HG03196 (cell line): ENCODE measurements around the gene TECPR2.

Source experiments
- ATAC-seq: cut with Tn5 transposase; IDR thresholded peaks from one replicate; pipeline ENCODE4 v1.9.1; 2021; ENCODE audit not compliant: unreplicated experiment

TECPR2 gene

DNA sequence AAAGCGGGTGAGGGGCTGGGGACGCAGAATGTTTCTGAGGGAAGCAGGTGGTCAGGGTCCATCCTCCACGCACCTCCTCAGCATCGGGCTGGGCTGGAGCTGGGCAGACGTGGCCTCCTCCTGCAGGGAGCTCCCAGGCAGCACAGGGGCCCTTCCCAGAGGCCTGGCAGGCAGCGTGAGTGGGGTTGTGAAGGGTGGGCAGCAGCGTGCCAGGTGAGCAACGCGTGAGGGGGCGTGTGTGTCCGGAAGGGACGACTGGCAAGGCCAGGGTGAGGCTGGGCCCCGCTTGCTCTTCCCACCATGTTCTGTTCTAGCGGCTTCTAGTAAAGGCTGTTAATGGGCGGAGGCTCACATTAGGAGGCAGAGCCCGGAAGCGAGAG lies 129.8 kb downstream of the TECPR2 start:
- ATAC-seq = no peak

DNA sequence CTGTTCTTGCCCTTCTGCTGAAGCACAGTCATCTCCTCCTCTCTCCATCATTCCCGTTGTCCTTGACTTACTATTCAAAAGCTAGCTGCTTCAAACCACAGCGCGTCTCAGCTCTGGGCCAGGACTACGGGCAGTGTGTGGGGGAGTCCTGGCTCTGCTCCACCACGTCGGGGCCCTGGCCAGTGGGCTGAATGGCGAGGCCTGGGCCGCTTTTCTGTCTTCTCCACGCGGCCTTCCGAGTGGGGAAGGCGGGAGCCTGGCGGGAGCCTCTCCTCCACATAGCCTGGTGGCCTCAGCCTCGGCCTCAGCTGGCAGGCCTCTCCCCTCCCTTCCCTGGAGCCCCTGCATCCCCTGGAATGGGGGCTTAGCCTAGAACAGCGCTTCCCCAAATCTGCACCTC lies 130.4 kb downstream of the TECPR2 start:
- no peak for ATAC-seq

DNA sequence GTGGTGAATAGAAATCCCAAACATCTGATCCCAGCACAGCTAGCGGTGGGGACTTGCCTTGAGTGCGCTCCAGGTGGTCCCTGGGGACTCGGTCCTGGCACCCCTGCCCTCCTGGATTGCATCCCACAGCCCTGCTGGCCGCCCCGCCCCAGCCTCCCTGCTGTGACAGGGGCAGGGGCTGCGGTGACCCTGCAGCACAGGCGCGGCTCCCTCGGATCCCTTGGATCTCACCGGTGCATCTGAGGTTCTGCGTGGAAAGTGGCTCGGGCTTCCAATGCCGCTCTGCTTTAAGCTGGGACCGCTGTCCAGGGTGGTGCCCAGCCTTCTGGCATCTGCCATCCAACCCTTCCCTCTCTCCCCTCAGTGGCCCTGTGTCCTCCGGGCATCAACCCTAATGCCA lies 130.8 kb downstream of the TECPR2 start:
- no peak for ATAC-seq

DNA sequence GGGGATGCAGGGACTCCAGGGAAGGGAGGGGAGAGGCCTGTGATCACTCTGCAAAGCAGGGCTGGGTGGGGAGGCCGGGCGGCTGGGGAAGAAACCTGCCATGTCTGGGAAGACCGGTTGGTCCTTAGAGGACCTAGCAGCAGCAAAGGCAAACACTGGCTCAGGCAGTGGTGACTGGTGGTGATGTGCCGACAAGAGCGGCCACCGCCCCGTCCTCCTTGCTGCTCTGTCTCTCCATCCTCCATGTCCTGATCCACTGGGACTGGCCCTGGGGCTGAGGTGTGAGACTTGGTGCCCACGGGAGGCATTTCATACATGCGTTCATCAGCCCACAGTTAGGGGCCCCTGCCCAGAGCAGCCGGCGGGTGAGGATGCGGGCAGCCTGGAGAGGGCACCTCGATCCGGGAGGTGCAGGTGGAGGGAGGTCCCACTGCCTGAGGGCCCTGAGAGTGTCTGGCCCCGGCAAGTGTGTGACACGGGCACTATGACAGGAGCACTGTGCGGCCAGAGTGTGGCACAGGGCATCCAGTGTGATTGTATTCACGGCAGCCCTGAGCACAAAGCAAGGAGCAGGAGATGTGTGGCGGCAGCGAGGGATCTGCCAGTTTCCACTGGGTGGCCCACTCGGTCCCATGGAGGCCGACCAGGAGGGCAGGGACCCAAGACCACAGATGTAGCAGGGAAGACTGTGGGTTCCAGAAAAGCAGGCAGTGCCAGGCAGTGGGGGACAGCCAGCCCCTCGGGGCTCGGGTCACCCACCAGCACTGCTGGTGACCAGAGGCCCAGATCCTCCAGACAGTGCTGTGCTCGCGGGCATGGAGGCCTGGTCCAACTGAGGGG lies 133.0 kb downstream of the TECPR2 start:
- ATAC-seq = no peak

DNA sequence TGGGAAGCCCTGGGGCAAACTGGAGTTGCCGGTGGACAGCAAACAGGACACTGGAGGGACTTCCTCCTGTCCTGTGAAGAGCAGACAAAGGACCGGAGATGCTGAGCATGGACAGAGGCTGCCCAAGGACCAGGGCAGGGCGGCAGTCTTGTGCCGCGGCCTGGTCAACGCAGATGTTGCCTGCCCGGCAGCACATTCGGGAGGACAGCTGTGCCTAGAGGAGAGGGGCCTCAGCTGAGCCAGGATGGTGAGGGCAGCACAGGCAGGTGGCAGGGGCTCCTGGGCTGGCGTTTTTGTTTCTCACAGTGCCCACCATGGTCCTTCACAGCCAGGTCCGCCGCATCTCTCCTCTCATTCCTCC lies 133.6 kb downstream of the TECPR2 start:
- ATAC-seq = no peak

DNA sequence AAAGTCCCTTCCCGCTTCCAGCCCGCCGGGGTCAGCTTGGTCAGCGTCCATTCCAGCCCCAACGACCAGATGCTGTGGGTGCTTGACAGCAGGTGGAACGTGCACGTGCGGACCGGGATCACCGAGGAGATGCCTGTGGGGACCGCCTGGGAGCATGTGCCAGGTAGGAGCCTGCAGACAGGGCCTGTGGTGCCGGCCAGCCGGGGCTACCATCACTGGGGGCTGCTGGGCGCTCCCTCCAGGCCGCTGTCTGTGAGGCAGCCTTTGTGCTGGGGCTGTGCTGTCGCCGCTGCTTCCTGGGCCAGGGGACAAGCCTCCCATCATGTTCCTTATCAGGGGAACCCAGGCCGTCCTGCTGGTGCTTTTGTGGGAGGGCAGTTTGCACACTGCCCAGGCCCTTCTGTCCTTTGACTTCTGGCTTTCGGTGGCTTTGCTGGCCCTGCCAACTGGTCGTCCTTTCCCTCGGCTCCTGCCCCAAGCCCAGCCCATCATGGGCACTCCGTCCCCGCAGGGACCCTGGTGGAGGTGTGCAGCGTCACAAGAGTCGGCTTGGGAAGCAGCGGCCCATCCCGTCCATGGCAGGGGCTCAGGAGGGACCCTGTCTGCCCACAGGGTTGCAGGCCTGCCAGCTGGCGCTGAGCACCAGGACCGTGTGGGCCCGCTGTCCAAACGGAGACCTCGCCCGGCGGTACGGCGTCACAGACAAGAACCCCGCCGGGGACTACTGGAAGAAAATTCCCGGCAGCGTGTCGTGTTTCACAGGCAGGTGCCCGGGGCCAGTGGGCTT lies 134.4 kb downstream of the TECPR2 start:
- ATAC-seq = no peak

DNA sequence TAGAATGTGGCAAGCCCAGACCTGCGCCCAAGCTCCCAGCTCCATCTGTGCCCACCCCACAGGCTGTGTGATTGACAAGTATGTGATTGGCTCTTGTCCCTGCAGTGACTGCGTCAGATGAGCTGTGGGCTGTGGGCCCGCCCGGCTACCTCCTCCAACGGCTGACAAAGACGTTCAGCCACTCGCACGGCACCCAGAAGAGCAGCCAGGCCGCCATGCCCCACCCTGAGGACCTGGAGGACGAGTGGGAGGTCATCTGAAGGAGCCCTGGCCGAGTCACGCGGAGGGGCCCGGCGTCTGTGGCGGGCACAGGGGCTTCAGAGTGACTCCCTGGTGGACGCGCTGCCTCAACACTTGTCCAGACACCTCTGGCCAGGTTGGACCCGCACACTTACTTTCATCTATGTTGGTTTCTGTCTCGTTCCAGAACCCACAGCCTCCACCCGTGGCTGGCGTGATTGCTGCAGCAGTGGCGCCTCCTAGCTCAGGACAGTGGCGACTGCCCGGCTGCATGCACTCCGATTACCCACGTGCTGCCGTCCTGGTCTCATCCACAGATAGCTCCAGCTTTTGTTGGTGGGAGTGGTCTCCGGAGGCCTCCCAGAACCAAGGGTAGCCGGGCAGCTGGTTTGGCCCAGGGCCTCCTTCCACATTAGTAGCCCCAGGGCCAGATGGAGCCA lies 135.4 kb downstream of the TECPR2 start:
- no peak for ATAC-seq

DNA sequence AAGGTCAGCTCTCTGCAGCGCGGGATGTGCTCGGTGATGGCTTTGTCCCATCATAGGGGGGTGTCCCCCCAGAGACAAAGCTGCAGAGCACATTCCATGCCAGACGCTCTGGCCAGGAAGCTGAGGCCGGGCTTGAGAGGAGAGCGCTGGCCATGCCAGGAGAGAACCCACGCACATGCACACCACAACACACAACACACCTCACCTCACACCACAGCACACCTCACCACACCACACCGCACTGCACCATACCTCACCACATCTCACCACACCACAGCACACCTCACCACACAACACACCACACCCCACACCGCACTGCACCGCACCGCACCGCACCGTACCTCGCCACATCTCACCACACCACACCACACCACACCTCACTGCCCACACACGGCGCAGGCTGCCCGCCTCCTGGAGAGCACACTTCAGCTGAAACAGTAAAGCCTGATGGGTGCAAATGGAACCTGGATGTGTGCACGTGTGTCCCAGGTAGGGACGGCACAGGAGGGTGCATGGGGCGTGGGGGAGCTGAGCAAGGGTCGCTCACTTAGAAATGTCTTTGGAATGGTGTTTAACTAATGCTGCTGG lies 136.0 kb downstream of the TECPR2 start:
- no peak for ATAC-seq

DNA sequence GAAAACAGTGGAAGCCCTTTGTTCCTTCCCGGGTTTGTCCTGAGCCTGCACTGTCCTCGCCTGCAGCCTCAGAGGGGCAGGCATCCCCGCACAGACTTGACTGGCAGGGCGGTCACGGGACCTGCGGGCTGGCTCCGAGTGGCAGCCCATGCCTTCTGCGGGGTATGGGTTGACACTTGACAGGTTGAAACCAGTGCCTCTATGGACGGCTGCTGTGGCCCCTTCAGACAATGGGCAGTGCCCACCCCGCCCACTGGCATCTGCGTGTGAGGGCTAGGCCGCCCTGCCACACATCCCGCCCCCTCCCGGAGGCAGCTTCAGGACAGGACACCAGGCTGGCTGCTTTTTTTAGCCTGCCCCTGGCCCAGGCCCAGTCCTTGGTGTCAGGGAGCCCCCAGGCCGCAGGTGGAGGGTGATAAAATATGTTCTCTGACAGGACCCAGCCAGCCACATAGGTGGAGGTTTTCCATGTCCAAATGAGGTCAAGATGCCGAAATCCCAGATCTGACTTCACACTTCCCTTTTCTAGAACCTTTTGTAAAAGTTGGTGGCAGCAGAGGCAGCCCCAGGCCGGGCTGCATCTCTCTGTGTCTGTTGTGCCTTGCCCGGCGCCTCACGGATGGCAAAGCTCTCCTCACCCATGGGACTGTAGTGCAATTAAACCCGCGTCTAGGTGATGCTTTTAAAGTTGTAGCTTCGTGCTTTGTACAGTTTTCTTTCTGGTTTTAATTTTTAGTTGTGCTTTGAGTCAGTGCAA lies 136.8 kb downstream of the TECPR2 start:
- no peak for ATAC-seq

DNA sequence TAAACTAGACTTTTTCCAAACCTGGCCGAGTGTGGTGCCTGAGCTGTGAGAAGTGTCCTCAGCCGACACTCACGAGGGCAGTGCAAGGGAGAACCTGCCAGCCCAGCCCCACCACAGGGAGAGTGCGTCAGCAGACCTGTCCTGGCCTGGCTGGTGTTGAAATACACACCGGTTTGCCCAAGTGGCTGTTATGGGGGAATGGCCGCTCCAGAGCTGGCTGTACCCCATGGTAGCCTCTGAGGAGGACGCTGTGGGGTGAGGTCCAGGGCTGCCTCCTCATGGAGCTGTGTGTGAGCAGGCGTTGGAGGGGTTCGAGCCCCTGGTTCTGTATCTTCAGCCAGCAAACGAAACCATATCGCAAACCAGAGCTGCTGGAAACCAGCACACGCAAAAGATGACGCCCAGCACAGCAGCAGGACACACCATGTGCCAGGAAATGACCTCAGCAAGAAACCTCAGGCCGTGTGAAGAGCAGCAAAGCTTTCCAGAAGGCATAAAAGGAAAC lies 137.5 kb downstream of the TECPR2 start:
- ATAC-seq = no peak

DNA sequence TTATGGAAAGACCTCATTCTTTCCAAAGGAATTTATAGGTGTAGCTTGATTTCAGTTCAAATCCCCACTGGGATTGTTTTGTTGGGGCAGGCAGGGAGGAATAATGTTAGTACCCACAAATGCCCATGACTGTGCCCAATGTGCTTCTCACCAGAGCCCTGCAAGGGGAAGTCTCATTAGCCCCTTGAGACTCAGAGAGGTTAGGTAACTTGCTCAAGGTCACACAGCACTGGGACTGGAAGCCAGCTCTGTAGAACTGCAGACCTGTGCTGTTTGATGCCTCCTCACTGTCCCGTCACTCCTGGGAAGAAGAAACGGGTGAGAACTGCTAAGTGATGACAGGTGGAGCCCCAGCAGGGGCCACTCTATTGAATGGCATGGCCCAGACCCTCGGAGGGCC lies 138.0 kb downstream of the TECPR2 start:
- ATAC-seq = no peak

DNA sequence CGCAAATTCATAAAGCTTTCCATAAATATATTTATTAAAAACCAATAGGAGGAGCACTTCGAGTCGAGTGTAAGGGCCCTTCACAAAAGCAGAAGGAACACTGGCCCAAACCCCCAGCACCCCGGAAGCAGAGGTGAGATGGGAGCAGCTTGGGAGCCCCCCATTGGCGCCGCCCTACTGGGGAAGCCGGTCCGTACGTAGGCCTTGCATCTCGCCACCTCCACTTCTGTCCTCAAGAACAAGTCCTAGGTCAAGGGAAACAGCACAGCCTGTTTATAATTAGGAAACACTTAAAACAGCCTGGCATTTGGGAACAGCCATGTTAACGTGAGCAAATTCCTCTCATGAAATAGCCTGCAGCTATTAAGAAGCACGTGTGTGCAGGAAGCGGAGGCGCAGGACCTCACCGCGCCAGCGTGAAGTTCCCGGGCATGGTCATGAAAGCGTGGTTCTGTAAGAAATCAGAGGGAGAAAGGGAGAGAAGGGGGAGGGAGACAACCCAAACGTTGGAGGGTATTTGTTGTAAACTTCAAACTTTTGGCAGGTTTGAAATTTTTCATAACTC lies 139.1 kb downstream of the TECPR2 start:
- no peak for ATAC-seq

DNA sequence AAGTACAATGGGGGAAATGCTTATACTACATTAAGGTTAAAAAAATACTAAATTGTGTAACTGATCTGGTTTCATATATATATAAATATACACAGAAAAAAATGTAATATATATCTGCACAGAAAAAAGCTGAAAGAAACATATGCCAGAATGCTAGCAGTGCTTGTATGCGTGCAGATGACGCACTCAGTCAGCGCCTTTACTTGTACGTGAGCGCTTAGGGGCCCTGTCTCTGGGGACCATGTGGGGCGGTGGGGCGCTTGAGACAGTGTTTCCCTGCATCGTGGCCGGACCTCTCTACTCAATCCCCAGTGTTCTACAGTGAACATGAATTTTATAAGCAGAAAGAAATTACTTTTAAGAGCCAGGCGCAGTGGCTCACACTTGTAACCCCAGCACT lies 139.8 kb downstream of the TECPR2 start:
- no peak for ATAC-seq

DNA sequence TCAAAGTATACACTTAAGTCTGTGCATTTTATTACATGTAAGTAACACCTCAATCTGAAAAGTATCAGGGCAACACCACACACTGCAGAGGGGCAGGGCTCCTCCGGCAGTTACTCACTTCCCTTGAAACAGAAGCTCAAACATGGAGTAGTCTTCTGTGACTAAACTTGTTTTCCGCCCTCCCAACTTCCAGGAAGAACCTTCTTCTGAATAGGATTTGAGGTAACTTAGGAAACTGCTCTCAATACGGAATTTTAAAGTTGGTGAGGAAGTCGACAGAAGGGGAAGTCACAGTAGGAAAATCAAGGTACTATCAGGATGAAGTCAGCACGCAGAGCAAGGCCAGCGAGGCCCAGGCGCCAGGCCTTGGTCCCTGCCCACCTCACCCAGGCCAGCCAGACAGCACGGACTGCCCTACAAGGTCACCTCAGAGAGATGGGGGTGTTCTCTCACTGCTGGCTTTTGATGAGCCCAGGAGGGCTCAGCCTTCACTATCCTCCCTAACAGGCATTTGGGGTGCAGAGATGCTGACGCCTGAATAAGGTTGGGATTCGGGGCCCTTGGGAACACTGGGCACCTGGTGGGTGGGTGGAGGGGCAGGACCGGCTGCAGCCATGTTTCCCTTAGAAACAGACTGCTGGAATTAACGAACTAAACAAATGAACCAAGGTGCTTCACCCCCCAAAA lies 141.0 kb downstream of the TECPR2 start:
- no peak for ATAC-seq

DNA sequence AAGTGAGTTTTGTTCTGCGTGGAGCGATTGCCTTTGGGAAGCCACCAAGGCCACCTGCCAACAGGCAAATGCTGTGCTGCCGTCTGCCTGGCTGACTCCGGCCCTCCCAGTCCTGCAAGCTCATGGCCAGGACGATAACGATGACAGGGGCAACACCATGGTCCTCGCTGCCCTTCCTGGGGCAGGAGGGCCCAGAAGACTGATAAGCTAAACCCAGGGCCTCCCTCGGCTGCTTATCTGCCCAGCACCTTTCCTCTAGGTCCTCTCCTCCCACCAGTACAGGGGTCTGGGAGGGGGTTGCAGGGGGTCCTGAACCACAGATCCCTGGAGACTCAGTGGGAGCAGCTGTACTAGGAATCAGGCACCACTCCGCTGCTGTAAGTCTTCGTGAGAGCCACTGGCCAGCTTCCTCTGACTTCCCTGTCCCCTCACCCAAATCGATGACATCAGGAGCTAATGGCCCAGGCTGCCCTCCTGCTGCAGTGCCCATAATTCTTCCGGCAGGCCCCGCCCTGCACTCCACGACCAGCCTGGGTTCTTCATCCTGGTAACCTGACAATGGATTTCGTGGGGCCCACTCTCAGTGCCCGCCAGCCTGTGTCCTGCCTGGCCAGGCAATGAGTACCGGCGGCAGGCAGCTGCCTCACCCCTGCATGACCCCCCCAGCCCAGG lies 141.7 kb downstream of the TECPR2 start:
- ATAC-seq = no peak

DNA sequence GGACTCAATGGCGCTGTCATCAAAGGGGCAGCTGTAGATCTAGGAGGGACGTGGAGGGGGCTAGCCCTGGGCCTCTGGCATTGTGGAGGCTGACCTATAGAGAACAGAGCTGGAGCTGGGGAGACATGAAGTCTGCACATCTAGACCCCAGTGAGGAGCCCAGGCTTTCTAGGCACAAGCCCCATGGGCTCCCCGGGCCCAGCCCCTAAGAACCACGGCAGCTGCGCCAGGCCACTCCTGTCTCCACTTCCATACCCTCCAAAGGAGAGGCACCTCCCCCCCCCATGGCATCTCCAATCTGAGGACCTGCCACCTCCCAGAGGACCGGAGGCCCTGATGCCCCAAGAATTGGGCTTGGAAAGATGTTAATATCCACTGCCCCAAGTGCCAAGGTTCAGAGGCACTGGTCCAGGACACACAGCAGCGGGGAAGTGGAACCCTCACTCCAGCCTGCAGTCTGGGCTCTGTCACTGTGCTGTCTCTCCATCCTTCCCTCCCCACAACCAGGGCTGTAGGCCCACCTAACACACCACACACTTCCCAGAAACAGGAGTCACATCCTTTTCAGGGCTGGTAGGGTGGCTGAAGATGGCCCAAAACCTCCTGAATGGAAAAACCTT lies 142.4 kb downstream of the TECPR2 start:
- ATAC-seq = no peak

DNA sequence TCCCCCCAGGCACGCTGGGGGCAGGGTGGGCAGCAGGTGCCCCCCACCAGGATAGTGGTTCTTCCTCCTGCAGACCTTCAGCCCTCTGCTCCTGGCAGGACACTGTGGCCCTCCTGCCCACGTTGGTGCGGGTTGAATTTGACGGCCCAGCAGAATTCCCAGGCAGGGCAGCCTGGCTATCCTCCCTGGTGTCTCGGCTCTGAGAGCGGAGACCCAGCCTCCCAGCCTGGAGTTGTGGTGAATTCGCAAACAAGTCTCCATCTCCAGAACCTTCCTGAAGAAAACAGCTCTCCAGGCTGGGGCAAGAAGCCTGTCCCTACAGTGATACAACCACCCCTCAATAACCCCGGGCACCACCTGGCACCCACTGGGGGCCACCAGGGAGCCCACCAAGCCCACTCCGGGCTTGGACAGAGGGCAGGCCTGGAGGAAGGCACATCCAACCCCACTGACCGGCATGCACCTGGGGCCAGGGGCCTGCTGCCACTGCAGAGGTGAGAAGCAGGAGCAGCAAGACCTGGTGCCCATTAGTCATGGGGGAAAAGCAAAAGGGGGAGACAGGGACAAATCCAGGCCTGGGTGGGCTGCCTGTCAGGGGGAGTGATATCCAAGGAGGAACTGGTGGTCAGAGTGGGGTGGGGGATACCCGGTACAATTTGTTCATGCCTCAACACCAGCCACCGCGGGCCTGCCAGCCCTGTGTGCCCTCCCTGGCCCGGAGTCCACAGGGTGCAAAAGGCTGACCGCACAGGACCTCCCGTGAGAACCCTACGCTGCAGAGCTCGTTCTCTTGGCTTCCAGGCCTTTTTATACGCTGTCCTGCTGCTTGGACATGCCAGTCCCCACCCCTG lies 143.3 kb downstream of the TECPR2 start:
- no peak for ATAC-seq

DNA sequence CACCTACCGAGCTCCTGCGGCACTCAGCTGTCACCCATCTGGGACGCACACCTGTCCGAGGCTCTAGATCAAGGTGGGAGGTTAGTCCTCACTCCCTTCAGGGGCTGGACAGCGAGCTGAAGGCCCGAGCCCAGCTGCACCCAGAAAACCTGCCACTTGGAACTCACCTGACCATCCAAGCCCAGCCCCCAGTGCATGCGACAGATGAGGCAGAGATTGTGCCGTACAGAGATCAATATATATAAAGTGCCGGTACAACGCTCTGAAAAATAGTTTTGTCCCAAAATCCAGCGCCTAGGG lies 143.8 kb downstream of the TECPR2 start:
- no peak for ATAC-seq
